GM18907 (cell line): ENCODE measurements around the gene KCNQ1.

ENCODE experiments used
- ATAC-seq: cut with Tn5 transposase; IDR thresholded peaks from one replicate; pipeline ENCODE4 v1.9.1; 2021; ENCODE audit warnings: mild to moderate bottlenecking, moderate library complexity; ENCODE audit not compliant: unreplicated experiment

Gene KCNQ1

GRCh38 chr11:2577031-2577990, 132.5 kb downstream of the KCNQ1 start:
- ATAC-seq, result no peak

GRCh38 chr11:2577991-2578928, 133.5 kb downstream of the KCNQ1 start:
- no peak for ATAC-seq

GRCh38 chr11:2578929-2579270, 134.1 kb downstream of the KCNQ1 start:
- no peak for ATAC-seq

- ATAC-seq, result no peak
Observed at GRCh38 chr11:2579315-2580060, 134.7 kb downstream of the KCNQ1 start.

- ATAC-seq, result no peak
Observed at GRCh38 chr11:2580061-2580421, 135.2 kb downstream of the KCNQ1 start.

- ATAC-seq, result no peak
Observed at GRCh38 chr11:2580571-2581001, 135.8 kb downstream of the KCNQ1 start.

DNA sequence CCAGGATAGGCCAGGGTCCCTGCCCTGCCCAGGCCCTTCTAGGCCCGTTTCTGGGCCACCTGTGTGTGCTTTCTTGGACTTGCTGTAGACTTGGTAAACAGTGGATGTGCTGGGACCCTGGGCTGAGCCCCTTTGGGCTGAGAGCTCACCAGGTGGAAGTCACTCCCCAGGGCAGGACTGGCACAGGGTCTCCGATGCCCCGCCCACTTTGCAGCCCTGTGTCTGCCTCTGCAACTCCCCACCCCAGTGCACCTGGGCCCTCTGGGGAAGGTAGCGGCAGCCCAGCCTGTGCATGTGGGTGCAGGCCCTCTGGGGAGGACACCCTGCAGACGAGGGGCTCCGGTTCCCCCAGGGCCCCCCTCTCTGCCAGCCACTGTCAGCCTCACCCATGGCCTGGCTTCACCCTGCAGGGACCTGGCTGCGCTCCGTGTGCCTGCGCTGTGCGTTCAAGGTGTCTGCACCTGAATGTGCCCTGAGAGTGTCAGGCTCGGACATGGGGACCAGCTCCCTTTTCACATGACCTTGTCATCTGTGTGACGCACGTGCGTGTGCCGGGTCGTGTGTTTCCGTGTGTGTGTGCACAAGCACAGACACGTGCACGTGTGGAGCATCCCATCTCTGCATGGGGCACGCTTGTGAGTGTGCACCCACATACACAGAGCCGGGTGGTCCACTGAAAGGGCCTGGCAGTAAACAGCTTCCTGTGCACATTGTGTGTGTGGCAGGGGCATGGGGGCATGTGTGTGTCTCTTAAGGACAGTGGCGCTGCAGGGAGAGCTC, 136.5 kb downstream of the KCNQ1 start:
- ATAC-seq, result no peak

DNA sequence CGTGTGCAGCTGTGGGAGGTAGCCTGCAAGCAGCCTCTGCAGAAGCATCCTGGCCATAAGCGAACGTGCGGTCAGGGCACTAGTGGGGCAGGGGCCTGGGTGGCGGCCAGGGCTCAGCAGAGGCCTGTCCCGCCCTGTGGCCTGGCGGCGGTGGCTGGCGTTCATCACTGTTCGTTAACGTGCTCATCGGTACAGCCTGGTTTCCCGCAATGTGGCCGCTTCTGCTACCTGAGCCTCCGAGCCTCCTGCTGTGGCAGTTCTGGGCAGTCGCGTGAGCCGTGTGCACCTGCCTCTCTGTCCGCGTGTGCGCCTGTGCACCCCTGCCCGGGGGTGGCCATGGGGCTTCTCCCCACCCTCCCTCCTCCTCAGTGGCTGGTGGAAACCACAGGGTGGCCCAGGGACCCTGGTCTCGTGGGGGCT, 137.1 kb downstream of the KCNQ1 start:
- no peak for ATAC-seq

DNA sequence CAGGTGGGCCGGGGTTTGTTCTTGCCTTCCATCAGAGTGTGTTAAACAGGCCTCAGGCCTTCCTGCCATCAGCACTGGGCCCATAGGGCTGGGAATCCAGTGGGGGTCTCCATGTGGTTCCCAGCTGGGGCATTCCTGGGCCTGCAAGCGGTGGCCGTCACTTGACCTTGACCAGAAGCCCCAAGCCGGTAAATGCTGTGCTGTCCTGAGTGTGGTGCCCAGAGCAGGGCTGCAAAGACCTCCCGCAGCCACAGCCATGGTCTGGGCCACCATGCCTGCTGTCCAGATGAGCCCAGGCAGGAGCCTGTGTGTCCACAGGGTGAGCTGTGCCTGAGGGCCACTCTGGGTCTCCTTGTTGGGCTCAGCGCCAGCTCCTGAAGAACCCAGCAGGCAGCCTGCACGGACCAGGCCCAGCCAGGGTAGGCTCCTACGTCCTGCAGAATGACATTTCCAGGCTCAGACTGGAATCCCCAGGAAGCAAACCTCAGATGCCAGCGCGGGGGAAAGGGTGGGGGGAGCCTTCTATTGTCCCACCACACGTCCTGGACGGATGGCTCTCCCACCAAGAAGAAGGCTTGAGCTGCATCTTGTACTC, 137.6 kb downstream of the KCNQ1 start:
- ATAC-seq, result no peak

GRCh38 chr11:2582946-2583604, 138.3 kb downstream of the KCNQ1 start:
- ATAC-seq, result no peak

- ATAC-seq, result no peak
Observed at GRCh38 chr11:2583605-2583958, 138.8 kb downstream of the KCNQ1 start.

GRCh38 chr11:2584434-2584811, 139.6 kb downstream of the KCNQ1 start:
- ATAC-seq, result no peak

DNA sequence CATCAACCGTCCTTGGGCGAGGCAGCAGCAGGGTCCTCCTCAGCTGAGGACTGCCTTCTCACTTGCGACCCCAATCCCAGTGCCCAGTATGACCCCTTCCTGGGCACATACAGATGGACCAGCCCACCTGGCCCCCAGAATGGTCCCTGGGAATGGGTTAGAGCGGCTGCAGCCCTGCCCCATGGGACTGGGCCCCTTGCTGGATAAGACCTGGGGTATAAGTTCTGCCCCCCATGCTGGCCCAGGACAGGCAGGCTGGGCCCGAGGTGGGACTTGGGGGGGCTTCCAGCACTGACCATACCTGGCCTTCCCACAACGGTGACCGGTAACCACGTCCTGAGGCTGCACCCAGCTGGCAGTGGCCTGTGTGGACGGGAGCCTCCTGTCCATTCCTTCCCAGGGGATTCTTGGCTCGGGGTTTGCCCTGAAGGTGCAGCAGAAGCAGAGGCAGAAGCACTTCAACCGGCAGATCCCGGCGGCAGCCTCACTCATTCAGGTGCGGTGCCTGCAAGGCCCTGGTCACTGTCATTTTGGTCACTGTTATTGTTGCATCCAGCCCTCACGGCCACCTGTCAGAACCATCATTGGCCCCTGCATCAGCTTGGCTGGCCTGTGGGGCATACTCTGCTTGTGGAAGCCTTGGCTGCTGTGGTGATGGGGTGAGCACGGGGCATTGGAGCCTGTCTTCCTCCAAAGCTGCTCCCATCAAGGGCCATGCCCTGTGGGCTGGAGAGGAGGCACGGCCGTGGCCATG, 140.2 kb downstream of the KCNQ1 start:
- no peak for ATAC-seq

DNA sequence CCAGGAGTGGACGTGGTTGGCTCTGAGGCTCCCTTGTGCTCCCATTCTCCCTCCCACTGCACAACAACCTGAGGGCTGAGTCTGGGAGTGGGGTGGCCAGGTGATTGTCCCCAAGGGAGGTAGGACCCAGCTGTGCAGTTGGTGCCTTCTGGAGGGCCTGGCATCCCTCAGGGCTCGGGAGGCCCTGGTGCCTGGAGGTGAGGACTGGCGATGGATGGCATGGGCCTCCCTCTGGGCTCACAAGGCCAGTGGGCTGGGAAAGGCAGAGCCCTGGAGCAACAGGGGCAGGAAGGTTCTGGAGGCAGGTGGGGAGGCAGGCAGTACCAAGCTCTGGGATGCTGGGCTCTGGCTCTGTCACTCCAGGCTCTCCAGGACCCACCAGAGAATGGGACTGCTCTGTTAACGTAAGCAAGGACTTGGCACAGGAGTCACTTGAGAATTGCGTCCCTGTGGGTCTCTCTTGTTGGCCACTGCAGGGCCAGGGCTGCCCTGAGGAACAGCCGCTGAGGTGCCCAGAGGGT, 140.8 kb downstream of the KCNQ1 start:
- ATAC-seq, result no peak

GRCh38 chr11:2586087-2586792, 141.4 kb downstream of the KCNQ1 start:
- ATAC-seq, result no peak

GRCh38 chr11:2586793-2587131, 142.0 kb downstream of the KCNQ1 start:
- no peak for ATAC-seq

DNA sequence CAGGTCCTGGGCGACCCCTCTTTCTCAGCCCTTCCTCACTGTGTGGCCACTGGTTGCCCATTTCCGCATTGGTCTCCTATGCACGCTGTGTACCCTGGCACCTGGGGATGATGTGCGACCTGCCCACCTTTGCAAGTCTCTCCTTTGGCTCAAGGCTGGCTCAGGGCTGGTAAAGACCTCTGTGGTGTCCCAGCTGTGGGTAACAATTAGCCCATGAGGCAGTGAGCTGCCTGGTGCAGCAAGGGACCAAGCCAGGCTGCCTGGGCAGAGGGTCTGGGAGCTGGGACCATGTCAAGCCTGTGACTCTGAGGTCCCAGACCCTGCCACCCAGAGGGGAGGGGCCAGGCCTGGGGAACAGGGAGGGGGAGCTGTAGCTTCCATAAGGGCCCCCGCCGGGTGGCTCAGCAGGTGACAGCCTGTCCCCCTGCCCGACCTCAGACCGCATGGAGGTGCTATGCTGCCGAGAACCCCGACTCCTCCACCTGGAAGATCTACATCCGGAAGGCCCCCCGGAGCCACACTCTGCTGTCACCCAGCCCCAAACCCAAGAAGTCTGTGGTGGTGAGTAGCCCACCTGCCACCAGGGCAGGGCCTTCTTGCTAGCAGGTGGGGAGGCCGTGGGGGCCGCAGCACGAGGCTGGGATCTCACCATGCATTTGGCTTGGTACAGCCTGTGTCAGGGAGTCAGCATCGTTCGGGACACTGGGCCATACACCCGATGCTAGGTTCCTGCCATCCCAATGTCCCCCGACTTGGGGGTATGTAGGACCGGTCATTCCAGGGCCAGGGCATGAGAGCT, 142.5 kb downstream of the KCNQ1 start:
- no peak for ATAC-seq
